IPS-18a (cell line): ENCODE results near the gene C1orf232.

Source experiments
- H3K27ac ChIP-seq: one replicate; pipeline ENCODE4 v1.5.1; 2013; ENCODE audit warnings: low read length
- H3K27me3 ChIP-seq: one replicate; pipeline ENCODE4 v1.6.1; 2013; ENCODE audit warnings: mild to moderate bottlenecking, low read length; ENCODE audit not compliant: control insufficient read depth, insufficient read depth
- H3K36me3 ChIP-seq: one replicate; pipeline ENCODE4 v1.6.1; 2013; ENCODE audit warnings: low read depth, low read length; ENCODE audit not compliant: control insufficient read depth
- H3K4me1 ChIP-seq: one replicate; pipeline ENCODE4 v1.6.1; 2013; ENCODE audit warnings: low read depth, low read length; ENCODE audit not compliant: control insufficient read depth
- H3K4me3 ChIP-seq: one replicate; pipeline ENCODE4 v1.5.1; 2013; ENCODE audit warnings: low read length
- H3K9ac ChIP-seq: one replicate; pipeline ENCODE4 v1.6.1; 2013; ENCODE audit warnings: mild to moderate bottlenecking, low read length, moderate library complexity
- H3K9me3 ChIP-seq: one replicate; pipeline ENCODE4 v1.6.1; 2013; ENCODE audit warnings: low read depth, low read length; ENCODE audit not compliant: control insufficient read depth

Gene C1orf232

GRCh38 chr1:26168410-26169197 is at the start of gene C1orf232:
TSS of gene C1orf232 (minus strand) at chr1:26168963. CDS start at chr1:26168499, 464 bp downstream.
- H3K27ac ChIP-seq, result peak within 1 kb of the TSS; percentile 30
- H3K4me1 ChIP-seq, result peaks cover 19% of the 10 kb centered on the region
- H3K9me3 ChIP-seq, result no peaks in the 10 kb centered on the region

GRCh38 chr1:26215246-26215645 is 46.5 kb upstream of the C1orf232 start:
- Histone ChIP-seq H3K36me3 (no peaks in the 10 kb centered on the region), H3K27ac (no peak overlapping the region), H3K27me3 (no peaks in the 10 kb centered on the region), H3K4me3 (no peak overlapping the region), H3K4me1 (no peaks in the 10 kb centered on the region), H3K9me3 (no peaks in the 10 kb centered on the region), H3K9ac (no peak overlapping the region)

More at GRCh38 chr1:26168410-26169197, at the start of gene C1orf232:
- H3K4me3 ChIP-seq, result peak within 1 kb of the TSS; percentile 79
- peak within 1 kb of the TSS; percentile 76 for H3K9ac ChIP-seq
- no peaks in the 10 kb centered on the region for H3K36me3 ChIP-seq
- H3K27me3 ChIP-seq, result peaks cover 30% of the 10 kb centered on the region

GRCh38 chr1:26213335-26213905 is 44.7 kb upstream of the C1orf232 start:
- no peak overlapping the region for H3K27ac ChIP-seq
- no peak overlapping the region for H3K9ac ChIP-seq
- H3K9me3 ChIP-seq, result no peaks in the 10 kb centered on the region
- H3K4me1 ChIP-seq, result no peaks in the 10 kb centered on the region
- H3K27me3 ChIP-seq, result no peaks in the 10 kb centered on the region
- no peak overlapping the region for H3K4me3 ChIP-seq
- no peaks in the 10 kb centered on the region for H3K36me3 ChIP-seq

DNA sequence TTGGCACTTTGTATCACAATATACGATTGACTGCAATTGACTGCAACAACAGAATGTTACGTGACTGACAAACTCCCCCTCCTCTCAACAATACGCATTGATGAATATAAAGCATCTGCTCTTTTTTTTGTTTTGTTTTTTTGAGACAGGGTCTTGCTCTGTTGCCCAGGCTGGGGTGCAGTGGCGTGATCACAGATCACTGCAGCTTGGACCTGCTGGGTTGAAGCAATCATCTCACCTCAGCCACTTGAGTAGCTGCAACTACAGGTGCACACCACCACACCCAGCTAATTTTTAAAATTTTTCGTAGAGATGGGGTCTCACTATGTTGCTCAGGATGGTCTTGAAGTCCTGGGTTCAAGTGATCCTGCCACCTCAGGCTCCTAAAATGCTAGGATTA is 44.0 kb upstream of the C1orf232 start:
- Histone ChIP-seq H3K4me3 (no peak overlapping the region), H3K9me3 (no peaks in the 10 kb centered on the region), H3K4me1 (no peaks in the 10 kb centered on the region), H3K27me3 (no peaks in the 10 kb centered on the region), H3K27ac (no peak overlapping the region), H3K36me3 (no peaks in the 10 kb centered on the region), H3K9ac (no peak overlapping the region)

DNA sequence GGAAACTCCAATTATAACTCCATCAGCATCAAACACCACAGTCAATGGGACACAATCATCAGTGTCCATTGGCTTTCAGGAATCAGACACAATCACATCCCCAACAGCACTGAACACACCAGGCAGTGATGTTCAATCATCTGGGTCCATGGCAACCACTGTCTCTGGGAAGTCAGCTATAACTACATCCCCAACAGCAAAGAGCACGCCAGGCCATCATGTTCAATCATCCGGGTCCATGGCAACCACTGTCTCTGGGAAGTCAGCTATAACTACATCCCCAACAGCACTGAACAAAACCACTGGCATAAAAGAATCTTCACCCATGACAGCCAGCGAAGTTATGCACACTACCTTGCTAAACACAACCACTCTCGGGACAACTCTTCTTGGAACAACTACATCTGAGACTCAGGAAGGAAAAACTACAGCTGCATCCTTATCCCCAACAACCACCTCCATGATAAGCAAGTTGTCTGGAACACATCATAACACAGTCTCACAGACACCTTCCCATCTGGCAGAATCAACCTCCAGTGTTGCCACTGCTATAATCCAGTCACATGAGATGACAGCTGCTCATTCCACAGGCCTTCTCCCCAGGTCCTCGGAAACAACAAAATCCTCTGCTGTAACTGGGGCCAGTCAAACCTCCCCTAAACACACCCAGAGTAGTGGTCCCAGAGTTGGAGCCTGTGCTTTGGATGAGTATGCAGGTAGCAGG is 41.5 kb upstream of the C1orf232 start:
- no peaks in the 10 kb centered on the region for H3K4me1 ChIP-seq

GRCh38 chr1:26203642-26204318 is 35.0 kb upstream of the C1orf232 start:
- H3K9me3 ChIP-seq, result no peaks in the 10 kb centered on the region
- no peak overlapping the region for H3K9ac ChIP-seq
- H3K27ac ChIP-seq, result no peak overlapping the region
- H3K36me3 ChIP-seq, result no peaks in the 10 kb centered on the region
- H3K27me3 ChIP-seq, result peaks cover 6% of the 10 kb centered on the region
- no peak overlapping the region for H3K4me3 ChIP-seq
- no peaks in the 10 kb centered on the region for H3K4me1 ChIP-seq

More for the DNA sequence above, 41.5 kb upstream of the C1orf232 start:
- H3K27ac ChIP-seq, result no peak overlapping the region
- H3K27me3 ChIP-seq, result no peaks in the 10 kb centered on the region
- no peak overlapping the region for H3K9ac ChIP-seq
- no peaks in the 10 kb centered on the region for H3K9me3 ChIP-seq
- no peak overlapping the region for H3K4me3 ChIP-seq
- no peaks in the 10 kb centered on the region for H3K36me3 ChIP-seq

DNA sequence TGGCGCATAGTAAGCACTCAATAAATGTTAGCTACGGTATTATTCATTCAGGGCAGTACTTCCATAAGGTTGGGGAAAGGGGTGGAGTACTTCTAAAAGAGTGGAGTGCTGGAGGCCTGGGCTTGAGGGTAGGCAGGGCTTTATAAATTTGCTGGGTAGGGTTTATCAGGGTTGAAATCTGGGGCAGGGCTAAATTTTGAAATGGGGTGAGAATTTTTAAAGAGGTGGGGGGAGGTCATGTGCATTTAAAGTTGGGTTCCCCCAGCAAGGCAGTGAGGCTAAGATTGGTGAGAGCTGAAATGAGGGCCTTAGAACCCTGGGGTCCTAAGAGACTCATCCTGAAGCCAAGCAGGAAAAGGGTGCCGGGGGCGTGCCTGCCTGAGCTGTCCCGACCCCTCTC is 31.6 kb upstream of the C1orf232 start:
- no peaks in the 10 kb centered on the region for H3K9me3 ChIP-seq
- H3K36me3 ChIP-seq, result no peaks in the 10 kb centered on the region
- H3K4me3 ChIP-seq, result peak overlapping the region; percentile 54
- H3K4me1 ChIP-seq, result no peaks in the 10 kb centered on the region
- H3K27me3 ChIP-seq, result peaks cover 6% of the 10 kb centered on the region
- no peak overlapping the region for H3K9ac ChIP-seq
- no peak overlapping the region for H3K27ac ChIP-seq

DNA sequence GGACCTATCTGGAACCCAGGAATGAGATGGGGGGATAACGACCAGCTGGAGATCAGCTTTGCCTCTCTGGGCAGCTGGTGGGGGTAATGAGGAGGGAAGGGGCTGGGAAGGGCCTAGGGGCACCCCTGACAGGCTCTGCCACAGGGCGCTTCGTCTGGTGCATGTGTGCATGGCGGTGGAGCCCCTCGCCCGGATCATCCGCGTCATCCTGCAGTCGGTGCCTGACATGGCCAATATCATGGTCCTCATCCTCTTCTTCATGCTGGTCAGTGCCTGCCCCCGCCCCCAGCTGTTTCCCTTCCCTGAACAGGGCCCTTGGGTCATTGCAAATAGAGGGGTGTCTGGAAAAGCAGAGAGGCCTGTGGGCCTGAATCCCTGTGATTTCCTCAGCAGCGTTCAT is 29.1 kb upstream of the C1orf232 start:
- no peak overlapping the region for H3K4me3 ChIP-seq
- no peak overlapping the region for H3K9ac ChIP-seq
- H3K4me1 ChIP-seq, result no peaks in the 10 kb centered on the region
- no peaks in the 10 kb centered on the region for H3K36me3 ChIP-seq
- no peak overlapping the region for H3K27ac ChIP-seq
- no peaks in the 10 kb centered on the region for H3K9me3 ChIP-seq
- H3K27me3 ChIP-seq, result peaks cover 3% of the 10 kb centered on the region

DNA sequence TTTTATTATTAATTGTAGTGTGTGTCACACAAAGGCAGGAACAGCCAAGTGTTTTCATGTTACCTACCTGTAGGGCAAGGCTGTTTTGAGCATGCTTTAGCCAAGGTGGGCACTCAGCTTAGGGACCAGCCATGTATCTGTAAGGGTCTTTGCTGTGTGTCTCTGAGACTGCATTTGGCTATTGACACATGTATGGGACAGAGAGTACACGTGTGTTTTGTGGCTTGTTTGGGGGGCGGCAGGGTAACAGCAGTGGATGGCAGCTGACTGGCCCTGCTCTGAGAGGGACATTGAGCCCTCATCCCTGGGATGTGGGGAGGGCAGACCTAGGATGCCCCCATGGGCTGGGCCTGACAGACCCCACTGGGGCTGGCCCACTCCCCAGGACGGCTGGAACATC is 28.5 kb upstream of the C1orf232 start:
- H3K9me3 ChIP-seq, result no peaks in the 10 kb centered on the region
- no peak overlapping the region for H3K27ac ChIP-seq
- no peaks in the 10 kb centered on the region for H3K36me3 ChIP-seq
- no peaks in the 10 kb centered on the region for H3K27me3 ChIP-seq
- no peaks in the 10 kb centered on the region for H3K4me1 ChIP-seq
- no peak overlapping the region for H3K4me3 ChIP-seq
- H3K9ac ChIP-seq, result no peak overlapping the region

- H3K27me3 ChIP-seq, result no peaks in the 10 kb centered on the region
Observed at GRCh38 chr1:26195805-26196204, 27.0 kb upstream of the C1orf232 start.

GRCh38 chr1:26191739-26192138 is 23.0 kb upstream of the C1orf232 start:
- no peaks in the 10 kb centered on the region for H3K9me3 ChIP-seq
- no peak overlapping the region for H3K4me3 ChIP-seq
- H3K4me1 ChIP-seq, result peaks cover 12% of the 10 kb centered on the region
- H3K9ac ChIP-seq, result no peak overlapping the region
- no peaks in the 10 kb centered on the region for H3K27me3 ChIP-seq
- peaks cover 4% of the 10 kb centered on the region for H3K36me3 ChIP-seq
- no peak overlapping the region for H3K27ac ChIP-seq

More at GRCh38 chr1:26195805-26196204, 27.0 kb upstream of the C1orf232 start:
- Histone ChIP-seq H3K36me3 (no peaks in the 10 kb centered on the region), H3K4me3 (no peak overlapping the region), H3K9ac (no peak overlapping the region), H3K27ac (no peak overlapping the region), H3K9me3 (no peaks in the 10 kb centered on the region), H3K4me1 (peaks cover 3% of the 10 kb centered on the region)
